DMS114 treated with DMSO at 0.1 percent for 48 hours (cell line): ENCODE measurements around the gene NDUFS7.
"Not testable (repeated sequence)": the region's sequence is repeated elsewhere in the genome, so short reads cannot be mapped to it uniquely, and the experiment has no call there.

Experiments used
- DNase-seq: peaks from one replicate; lab custom pipeline; 2025; ENCODE audit not compliant: unreplicated experiment; lab: John Stamatoyannopoulos, UW

Gene NDUFS7

GRCh38 chr19:1417145-1417544 is 33.4 kb downstream of the NDUFS7 start:
- no peak for DNase-seq

GRCh38 chr19:1417681-1418495 is 34.2 kb downstream of the NDUFS7 start:
- DNase-seq, result no peak

- no peak for DNase-seq
Observed at GRCh38 chr19:1418496-1418775, 34.7 kb downstream of the NDUFS7 start.

GRCh38 chr19:1418951-1419738 is 35.4 kb downstream of the NDUFS7 start:
- DNase-seq, result no peak

GRCh38 chr19:1420085-1420484 is 36.4 kb downstream of the NDUFS7 start:
- not testable (repeated sequence) for DNase-seq

- DNase-seq, result no peak
Observed at GRCh38 chr19:1420590-1420989, 36.9 kb downstream of the NDUFS7 start.

- DNase-seq, result no peak
Observed at GRCh38 chr19:1421218-1421957, 37.7 kb downstream of the NDUFS7 start.

- no peak for DNase-seq
Observed at GRCh38 chr19:1421958-1422305, 38.2 kb downstream of the NDUFS7 start.

- DNase-seq, result no peak
Observed at GRCh38 chr19:1422360-1422759, 38.7 kb downstream of the NDUFS7 start.

GRCh38 chr19:1422943-1423342 is 39.2 kb downstream of the NDUFS7 start:
- DNase-seq, result no peak

- no peak for DNase-seq
Observed at GRCh38 chr19:1423436-1424191, 39.9 kb downstream of the NDUFS7 start.

- no peak for DNase-seq
Observed at GRCh38 chr19:1424192-1424955, 40.7 kb downstream of the NDUFS7 start.

GRCh38 chr19:1425102-1425837 is 41.6 kb downstream of the NDUFS7 start:
- no peak for DNase-seq

GRCh38 chr19:1425902-1426301 is 42.2 kb downstream of the NDUFS7 start:
- no peak for DNase-seq

- no peak for DNase-seq
Observed at GRCh38 chr19:1426736-1427135, 43.0 kb downstream of the NDUFS7 start.

- DNase-seq, result no peak
Observed at GRCh38 chr19:1427221-1427920, 43.7 kb downstream of the NDUFS7 start.

GRCh38 chr19:1428738-1429391 is 45.2 kb downstream of the NDUFS7 start:
- no peak for DNase-seq

GRCh38 chr19:1429750-1430149 is 46.0 kb downstream of the NDUFS7 start:
- no peak for DNase-seq

GRCh38 chr19:1430246-1430645 is 46.5 kb downstream of the NDUFS7 start:
- no peak for DNase-seq
